HS-5 (cell line): ENCODE measurements around the gene HAAO.

Experiments
- DNase-seq: peaks from one replicate; pipeline ENCODE4 v3.0.0-alpha.2; 2012; ENCODE audit warnings: low read depth

Gene HAAO

GRCh38 chr2:42793334-42794270 is 1.2 kb upstream of the HAAO start:
- no peak for DNase-seq

GRCh38 chr2:42792087-42792582 is 248 bp downstream of the HAAO start:
- DNase-seq = no peak

- no peak for DNase-seq
Observed at GRCh38 chr2:42791606-42792005, 777 bp downstream of the HAAO start.

- DNase-seq = no peak
Observed at GRCh38 chr2:42789751-42790150, 2.6 kb downstream of the HAAO start.

GRCh38 chr2:42788882-42789281 is 3.5 kb downstream of the HAAO start:
- DNase-seq = no peak

- DNase-seq = no peak
Observed at GRCh38 chr2:42788478-42788793, 3.9 kb downstream of the HAAO start.

GRCh38 chr2:42787788-42788477 is 4.5 kb downstream of the HAAO start:
- DNase-seq = no peak

- DNase-seq = no peak
Observed at GRCh38 chr2:42787424-42787787, 5.0 kb downstream of the HAAO start.

GRCh38 chr2:42786561-42787345 is 5.6 kb downstream of the HAAO start:
- DNase-seq = no peak

- no peak for DNase-seq
Observed at GRCh38 chr2:42784204-42784880, 8.0 kb downstream of the HAAO start.

GRCh38 chr2:42783511-42783910 is 8.9 kb downstream of the HAAO start:
- no peak for DNase-seq

- no peak for DNase-seq
Observed at GRCh38 chr2:42781181-42781580, 11.2 kb downstream of the HAAO start.

GRCh38 chr2:42777883-42778805 is 14.2 kb downstream of the HAAO start:
- no peak for DNase-seq

- no peak for DNase-seq
Observed at GRCh38 chr2:42775810-42776209, 16.6 kb downstream of the HAAO start.

GRCh38 chr2:42775186-42775585 is 17.2 kb downstream of the HAAO start:
- DNase-seq = no peak

GRCh38 chr2:42771546-42772153 is 20.7 kb downstream of the HAAO start:
- no peak for DNase-seq

- DNase-seq = no peak
Observed at GRCh38 chr2:42770288-42771131, 21.9 kb downstream of the HAAO start.

GRCh38 chr2:42769583-42770287 is 22.6 kb downstream of the HAAO start:
- DNase-seq = no peak

- no peak for DNase-seq
Observed at GRCh38 chr2:42768706-42769256, 23.6 kb downstream of the HAAO start.
